ENCODE results near the gene SLC66A2.

The SLC66A2 gene

GRCh38 chr18:79864006-79864725 lies 87.3 kb downstream of the SLC66A2 start:
- no peak for DNase-seq

GRCh38 chr18:79863161-79864005 lies 88.1 kb downstream of the SLC66A2 start:
- no peak for DNase-seq

- no peak for DNase-seq
Measured at GRCh38 chr18:79862562-79862961, 88.9 kb downstream of the SLC66A2 start.

GRCh38 chr18:79861687-79862086 lies 89.8 kb downstream of the SLC66A2 start:
- no peak for DNase-seq

- DNase-seq, result no peak
Measured at GRCh38 chr18:79859314-79859713, 92.1 kb downstream of the SLC66A2 start.

- DNase-seq, result no peak
Measured at GRCh38 chr18:79857082-79857671, 94.3 kb downstream of the SLC66A2 start.

GRCh38 chr18:79856119-79857007 lies 95.1 kb downstream of the SLC66A2 start:
- no peak for DNase-seq

GRCh38 chr18:79855147-79855933 lies 96.1 kb downstream of the SLC66A2 start:
- no peak for DNase-seq

GRCh38 chr18:79853993-79854364 lies 97.5 kb downstream of the SLC66A2 start:
- DNase-seq, result no peak

GRCh38 chr18:79853303-79853992 lies 98.0 kb downstream of the SLC66A2 start:
- DNase-seq, result no peak

- no peak for DNase-seq
Measured at GRCh38 chr18:79852561-79853302, 98.7 kb downstream of the SLC66A2 start.

Data from CD4-positive, alpha-beta T cell treated with Interleukin-10 for 1 hour (primary cell).